Colonic mucosa (tissue), 4 donors: ENCODE data around the gene GAK. TPM values are rescaled to one million over a fixed set of nuclear protein-coding genes. Genes with fewer than 3 reads are reported as not detected.

Experiments
- DNase-seq: peaks from one replicate; pipeline ENCODE4 v3.0.0-alpha.2; 2020
- H3K27ac ChIP-seq: fragments of 200-600 bp; one replicate; pipeline ENCODE4 v1.8.0; 2021
- H3K27me3 ChIP-seq: fragments of 200-600 bp; one replicate; pipeline ENCODE4 v1.8.0; 2021
- H3K36me3 ChIP-seq: fragments of 200-600 bp; one replicate; pipeline ENCODE4 v1.8.0; 2021
- H3K4me1 ChIP-seq: fragments of 200-600 bp; one replicate; pipeline ENCODE4 v1.8.0; 2021; ENCODE audit warnings: mild to moderate bottlenecking
- H3K4me3 ChIP-seq: fragments of 200-600 bp; one replicate; pipeline ENCODE4 v1.8.0; 2021
- H3K9ac ChIP-seq, 2 donors: one replicate each; pipeline ENCODE4 v1.7.0; 2013; ENCODE audit warnings: control low read depth in 2 of 2, low read depth in 2 of 2, low read length in 2 of 2
- H3K9me3 ChIP-seq: fragments of 200-600 bp; one replicate; pipeline ENCODE4 v1.8.0; 2021
- CTCF ChIP-seq: fragments of 200-600 bp; IDR thresholded peaks from one replicate; pipeline ENCODE4 v1.8.0; 2022; ENCODE audit warnings: antibody characterized with exemption, mild to moderate bottlenecking
- intact Hi-C: fragments of 100-400 bp; cut with DNase I; formaldehyde crosslinking; loops from one replicate; pipeline ENCODE4 v1.14.1; 2022
- total RNA-seq, 2 donors: library from RNA; stranded (reverse); fragmentation: NEBNext Ultra II Directional in 1 of 2; extraction: Animal tissue kit (Norgen Biotek cat#: 25700) in 1 of 2; gene quantifications; one replicate each; pipeline ENCODE4 v1.2.1, GENCODE V29; 2021
- donor health status: healthy.
- donor health status: DM: no; HTN: no; CAD: no.
- donor health status: DM: no; HTN: no; CAD: no.

Gene GAK
- total RNA-seq, 2 donors from 2014 or later: 198 to 266 TPM

- TF ChIP-seq CTCF: no peak
- no peaks in the 10 kb centered on the region for H3K9me3 ChIP-seq
These were observed 23.0 kb downstream of the GAK start for GRCh38 chr4:909131-909571.

GRCh38 chr4:907691-908425 is 24.3 kb downstream of the GAK start:
- H3K27me3 ChIP-seq: no peaks in the 10 kb centered on the region
- TF ChIP-seq CTCF: no peak
- intact Hi-C loops: no loop called here
- H3K4me3 ChIP-seq: no peak overlapping the region
- no peak overlapping the region for H3K27ac ChIP-seq
- H3K36me3 ChIP-seq: peaks cover 5% of the 10 kb centered on the region
- H3K4me1 ChIP-seq: no peaks in the 10 kb centered on the region
- DNase-seq: no peak
- H3K9ac ChIP-seq: no peak overlapping the region
- no peaks in the 10 kb centered on the region for H3K9me3 ChIP-seq

More at GRCh38 chr4:909131-909571, 23.0 kb downstream of the GAK start:
- H3K4me1 ChIP-seq: no peaks in the 10 kb centered on the region
- H3K9ac ChIP-seq: no peak overlapping the region
- no peak overlapping the region for H3K27ac ChIP-seq
- intact Hi-C loops: no loop called here
- H3K27me3 ChIP-seq: no peaks in the 10 kb centered on the region
- no peak for DNase-seq
- H3K4me3 ChIP-seq: no peak overlapping the region
- peaks cover 5% of the 10 kb centered on the region for H3K36me3 ChIP-seq

- Histone ChIP-seq H3K36me3 (peaks cover 5% of the 10 kb centered on the region), H3K27ac (no peak overlapping the region), H3K4me1 (no peaks in the 10 kb centered on the region), H3K27me3 (no peaks in the 10 kb centered on the region), H3K4me3 (no peak overlapping the region), H3K9me3 (no peaks in the 10 kb centered on the region), H3K9ac (no peak overlapping the region)
- DNase-seq: no peak
- no peak for TF ChIP-seq CTCF
- intact Hi-C loops: no loop called here
These were observed 25.1 kb downstream of the GAK start for GRCh38 chr4:907103-907400.

DNA sequence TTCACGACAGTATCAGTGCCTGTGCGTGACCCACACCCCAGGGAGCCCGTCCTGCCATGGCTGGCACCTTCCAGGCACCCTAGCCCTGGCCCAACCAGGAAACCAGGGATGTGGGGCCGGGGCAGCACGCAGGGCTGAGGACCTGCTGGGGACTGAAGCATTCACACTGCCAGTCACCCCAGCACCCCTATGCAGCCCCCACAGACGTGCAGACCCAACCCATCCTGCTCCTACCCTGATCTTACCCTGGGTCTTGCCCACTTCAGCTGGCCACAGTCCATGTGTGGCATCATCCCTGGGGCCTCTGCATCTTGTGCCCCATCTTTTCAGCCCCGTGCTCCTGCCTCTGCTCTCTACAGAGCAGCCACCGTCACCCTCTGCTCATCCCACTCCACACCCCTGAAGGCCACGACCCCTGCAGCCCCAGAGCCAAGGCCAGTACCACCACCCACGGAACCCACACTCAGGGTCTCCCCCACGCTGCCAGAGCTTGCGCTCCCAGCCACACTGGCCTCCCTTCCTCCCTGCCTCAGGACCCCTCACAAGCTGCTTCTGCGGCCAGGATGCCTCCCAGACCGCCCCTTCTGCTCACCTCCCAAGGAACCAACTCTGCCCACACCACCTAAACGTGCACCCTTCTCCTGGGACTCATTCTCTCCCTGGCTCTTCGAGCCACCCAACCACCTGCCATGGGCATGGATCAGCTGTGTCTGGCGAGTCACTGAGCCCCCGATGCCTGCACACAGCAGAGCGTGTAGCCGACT is 25.6 kb downstream of the GAK start:
- no peak overlapping the region for H3K4me3 ChIP-seq
- TF ChIP-seq CTCF: no peak

GRCh38 chr4:905485-906338 is 26.4 kb downstream of the GAK start:
- Histone ChIP-seq H3K27ac (no peak overlapping the region), H3K9ac (no peak overlapping the region), H3K36me3 (no peaks in the 10 kb centered on the region), H3K4me3 (no peak overlapping the region), H3K9me3 (no peaks in the 10 kb centered on the region), H3K4me1 (no peaks in the 10 kb centered on the region), H3K27me3 (no peaks in the 10 kb centered on the region)
- intact Hi-C loops: no loop called here
- TF ChIP-seq CTCF: no peak
- DNase-seq: no peak

More for the DNA sequence above, 25.6 kb downstream of the GAK start:
- no peak for DNase-seq
- Histone ChIP-seq H3K4me1 (no peaks in the 10 kb centered on the region), H3K36me3 (peaks cover 5% of the 10 kb centered on the region), H3K27ac (no peak overlapping the region), H3K27me3 (no peaks in the 10 kb centered on the region), H3K9ac (no peak overlapping the region), H3K9me3 (no peaks in the 10 kb centered on the region)
- intact Hi-C loops: no loop called here
